Measurements from ENCODE around the gene GNA12. TPM values are rescaled to one million over a fixed set of nuclear protein-coding genes. Genes with fewer than 3 reads are reported as not detected.
A peak's percentile ranks its signal among the peaks of the same experiment; 100 is the strongest.

Gene GNA12
- total and polyA plus RNA-seq, 10 of the 15 experiments (the other 5 are each of a cell fraction or from before 2014, with no cell fraction given): 1.9 to 51.8 (median 12.6) TPM

DNA sequence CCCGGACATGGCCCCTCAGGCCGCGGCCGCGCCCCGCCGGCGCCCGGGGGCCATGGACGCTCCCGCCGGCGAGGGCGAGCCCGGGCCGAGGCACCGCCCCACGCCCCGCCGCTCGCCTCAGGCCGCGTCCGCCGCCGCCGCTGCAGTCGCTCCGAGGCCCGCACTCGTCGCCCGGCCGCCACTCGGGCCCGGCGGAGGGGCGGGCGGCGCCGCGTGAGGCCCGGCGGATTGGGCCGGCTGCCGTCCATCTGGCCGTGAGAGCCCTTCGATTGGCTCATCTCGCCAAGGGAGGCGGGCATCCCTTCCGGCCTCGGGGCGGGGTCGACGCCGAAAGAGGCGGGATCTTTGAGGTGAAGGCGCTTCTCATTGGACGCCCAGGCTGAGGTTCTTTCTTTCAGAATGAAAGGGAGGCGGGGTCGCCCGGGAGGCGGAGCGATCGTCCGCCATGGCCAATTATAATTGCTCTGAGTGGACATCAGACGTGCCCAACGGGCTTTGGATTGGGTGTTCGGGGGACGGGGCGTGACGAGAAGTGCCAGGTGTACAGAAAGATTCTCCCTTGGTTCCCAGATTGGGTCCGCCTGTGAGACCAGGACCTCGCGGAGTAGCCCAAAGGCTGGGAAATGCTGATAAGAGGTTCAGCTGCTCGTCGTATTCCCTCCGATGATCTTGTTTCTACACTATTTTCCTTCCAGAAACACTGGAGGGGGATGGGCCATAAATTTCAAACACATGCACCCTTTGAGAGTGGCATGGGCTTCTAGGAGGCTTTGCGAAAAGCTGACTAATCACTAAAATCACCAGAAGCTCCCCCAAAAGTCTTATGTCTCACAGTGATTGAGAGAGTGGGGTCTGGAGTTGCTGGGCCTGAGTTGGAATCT, at the start of gene GNA12 (continued):
- TF ChIP-seq, protein P1, sequence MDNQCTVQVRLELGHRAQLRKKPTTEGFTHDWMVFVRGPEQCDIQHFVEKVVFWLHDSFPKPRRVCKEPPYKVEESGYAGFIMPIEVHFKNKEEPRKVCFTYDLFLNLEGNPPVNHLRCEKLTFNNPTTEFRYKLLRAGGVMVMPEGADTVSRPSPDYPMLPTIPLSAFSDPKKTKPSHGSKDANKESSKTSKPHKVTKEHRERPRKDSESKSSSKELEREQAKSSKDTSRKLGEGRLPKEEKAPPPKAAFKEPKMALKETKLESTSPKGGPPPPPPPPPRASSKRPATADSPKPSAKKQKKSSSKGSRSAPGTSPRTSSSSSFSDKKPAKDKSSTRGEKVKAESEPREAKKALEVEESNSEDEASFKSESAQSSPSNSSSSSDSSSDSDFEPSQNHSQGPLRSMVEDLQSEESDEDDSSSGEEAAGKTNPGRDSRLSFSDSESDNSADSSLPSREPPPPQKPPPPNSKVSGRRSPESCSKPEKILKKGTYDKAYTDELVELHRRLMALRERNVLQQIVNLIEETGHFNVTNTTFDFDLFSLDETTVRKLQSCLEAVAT (IDR thresholded peaks at IDR 0.05): no peak
- TF ChIP-seq MXI1 (IDR thresholded peaks at IDR 0.05; ENCODE audit: low read depth, low read length) (no peak), CHD1 (IDR thresholded peaks at IDR 0.05; ENCODE audit: low read depth, low read length) (no peak), ZNF384 (IDR thresholded peaks at IDR 0.05; ENCODE audit: borderline replicate concordance, low read depth, low read length) (no peak), BHLHE40 (IDR thresholded peaks at IDR 0.05; ENCODE audit: borderline replicate concordance in 1 of 2, low read depth in 2 of 2, low read length in 1 of 2) (peak; percentile 29 to 79; a peak in 2 of 4 replicates), ZNF207 (IDR thresholded peaks at IDR 0.05; ENCODE audit: borderline replicate concordance) (no peak), CEBPB (IDR thresholded peaks at IDR 0.05; ENCODE audit: borderline replicate concordance in 1 of 2, low read depth in 2 of 2, low read length in 2 of 2) (no peak), RCOR1 (conservative IDR thresholded peaks at IDR 0.05; ENCODE audit: low read depth, low read length) (no peak), TCF3 (IDR thresholded peaks at IDR 0.05; ENCODE audit: borderline replicate concordance, insufficient read depth, low read depth, low read length) (no peak), BACH1 (IDR thresholded peaks at IDR 0.05; ENCODE audit: borderline replicate concordance) (no peak), SMAD5 (IDR thresholded peaks at IDR 0.05; ENCODE audit: low read depth) (no peak), HDAC6 (IDR thresholded peaks at IDR 0.05; ENCODE audit: unreplicated experiment) (no peak), YY1 (IDR thresholded peaks at IDR 0.05; ENCODE audit: low read depth, low read length) (0 out of 2 replicates have a peak, but pooled peaks have one; percentile 7), GABPA (IDR thresholded peaks at IDR 0.05; ENCODE audit: low read depth) (0 out of 2 replicates have a peak, but pooled peaks have one; percentile 20), ZZZ3 (IDR thresholded peaks at IDR 0.05; ENCODE audit: control insufficient read depth, insufficient read length, low read depth) (no peak), ASH2L (IDR thresholded peaks at IDR 0.05; ENCODE audit: borderline replicate concordance, low read depth) (no peak), KAT2A (conservative IDR thresholded peaks at IDR 0.05; ENCODE audit: control insufficient read depth, low read depth, low read length) (no peak), MYB (IDR thresholded peaks at IDR 0.05; ENCODE audit: borderline replicate concordance, low read depth, low read length) (no peak), HDGF (IDR thresholded peaks at IDR 0.05) (peak; percentile 66), EP300 (IDR thresholded peaks at IDR 0.05; ENCODE audit: borderline replicate concordance in 1 of 2, control insufficient read depth in 1 of 2, low read depth in 2 of 2, low read length in 2 of 2) (no peak), NR2C1 (IDR thresholded peaks at IDR 0.05) (no peak)
- TF ChIP-seq, protein P2, sequence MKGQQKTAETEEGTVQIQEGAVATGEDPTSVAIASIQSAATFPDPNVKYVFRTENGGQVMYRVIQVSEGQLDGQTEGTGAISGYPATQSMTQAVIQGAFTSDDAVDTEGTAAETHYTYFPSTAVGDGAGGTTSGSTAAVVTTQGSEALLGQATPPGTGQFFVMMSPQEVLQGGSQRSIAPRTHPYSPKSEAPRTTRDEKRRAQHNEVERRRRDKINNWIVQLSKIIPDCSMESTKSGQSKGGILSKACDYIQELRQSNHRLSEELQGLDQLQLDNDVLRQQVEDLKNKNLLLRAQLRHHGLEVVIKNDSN (IDR thresholded peaks at IDR 0.05; ENCODE audit: borderline replicate concordance, extremely low read length, insufficient read depth, low read depth, low read length): no peak
- TF ChIP-seq, protein P3, sequence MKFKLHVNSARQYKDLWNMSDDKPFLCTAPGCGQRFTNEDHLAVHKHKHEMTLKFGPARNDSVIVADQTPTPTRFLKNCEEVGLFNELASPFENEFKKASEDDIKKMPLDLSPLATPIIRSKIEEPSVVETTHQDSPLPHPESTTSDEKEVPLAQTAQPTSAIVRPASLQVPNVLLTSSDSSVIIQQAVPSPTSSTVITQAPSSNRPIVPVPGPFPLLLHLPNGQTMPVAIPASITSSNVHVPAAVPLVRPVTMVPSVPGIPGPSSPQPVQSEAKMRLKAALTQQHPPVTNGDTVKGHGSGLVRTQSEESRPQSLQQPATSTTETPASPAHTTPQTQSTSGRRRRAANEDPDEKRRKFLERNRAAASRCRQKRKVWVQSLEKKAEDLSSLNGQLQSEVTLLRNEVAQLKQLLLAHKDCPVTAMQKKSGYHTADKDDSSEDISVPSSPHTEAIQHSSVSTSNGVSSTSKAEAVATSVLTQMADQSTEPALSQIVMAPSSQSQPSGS (IDR thresholded peaks at IDR 0.05; ENCODE audit: low read length): no peak
- TF ChIP-seq, protein P4, sequence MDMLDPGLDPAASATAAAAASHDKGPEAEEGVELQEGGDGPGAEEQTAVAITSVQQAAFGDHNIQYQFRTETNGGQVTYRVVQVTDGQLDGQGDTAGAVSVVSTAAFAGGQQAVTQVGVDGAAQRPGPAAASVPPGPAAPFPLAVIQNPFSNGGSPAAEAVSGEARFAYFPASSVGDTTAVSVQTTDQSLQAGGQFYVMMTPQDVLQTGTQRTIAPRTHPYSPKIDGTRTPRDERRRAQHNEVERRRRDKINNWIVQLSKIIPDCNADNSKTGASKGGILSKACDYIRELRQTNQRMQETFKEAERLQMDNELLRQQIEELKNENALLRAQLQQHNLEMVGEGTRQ (IDR thresholded peaks at IDR 0.05; ENCODE audit: borderline replicate concordance, low read depth, low read length): no peak
